ENCODE data around the gene SLC26A2. TPM values are rescaled to one million over a fixed set of nuclear protein-coding genes. Genes with fewer than 3 reads are reported as not detected.
A peak's percentile ranks its signal among the peaks of the same experiment; 100 is the strongest.

The SLC26A2 gene
- total and polyA plus RNA-seq, 5 donors from 2014 or later: 2.7 to 6.7 (median 3.7) TPM

- Mint-ChIP-seq H3K4me3 (peak overlapping the region; percentile 89 to 96 (median 96)), H3K4me1 (peaks cover 21 to 53% (median 41%) of the 10 kb centered on the region in 4 donors)
- peak in 2 of 3 donors; percentile 19 to 58 for DNase-seq
These were observed 40.6 kb downstream of the SLC26A2 start for GRCh38 chr5:150000990-150001659.

DNA sequence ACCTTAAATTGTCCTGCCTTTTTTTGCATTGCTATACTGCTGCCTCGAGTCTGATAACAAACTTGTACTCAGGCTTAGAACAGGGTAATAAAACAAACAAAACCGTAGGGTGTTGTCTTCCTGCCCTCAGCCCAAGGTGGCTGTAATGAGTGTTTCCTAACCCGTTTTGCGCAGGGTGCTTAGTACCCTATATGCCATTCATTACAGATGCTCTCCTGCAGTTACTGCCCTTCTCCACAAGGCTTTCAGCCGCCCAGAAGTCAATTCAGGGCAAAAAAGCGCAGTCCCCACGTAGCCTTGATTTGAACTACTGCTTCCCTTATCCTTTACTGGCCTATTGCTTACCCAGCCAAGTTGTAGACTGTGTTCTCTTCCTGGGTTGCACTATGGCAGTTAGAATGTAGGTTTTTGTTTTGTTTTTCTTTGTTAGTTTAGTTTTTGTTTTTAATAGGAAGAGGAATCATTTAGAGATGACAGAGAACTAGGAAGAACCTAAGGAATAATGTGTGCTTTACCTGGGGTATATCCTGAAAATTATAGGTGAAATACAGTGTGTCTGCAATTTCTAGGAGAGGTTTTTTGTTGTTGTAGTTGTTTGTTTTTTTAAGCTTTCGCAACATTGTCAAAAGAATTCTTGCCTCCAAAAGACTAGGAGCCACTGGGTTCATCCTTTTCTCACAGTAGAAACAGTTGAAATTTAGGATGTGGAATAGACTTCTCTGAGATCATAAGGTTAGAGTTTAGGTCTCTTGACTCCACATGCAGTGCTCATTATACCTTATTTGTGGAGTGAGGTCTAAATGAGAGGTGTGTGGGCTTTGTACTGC, 41.3 kb downstream of the SLC26A2 start:
- Histone ChIP-seq H3K27me3 (ENCODE audit: control insufficient read depth, insufficient read depth, low read length) (no peaks in the 10 kb centered on the region), H3K9me3 (ENCODE audit: control insufficient read depth in 2 of 2, low read length in 2 of 2) (no peaks in the 10 kb centered on the region), H3K27ac (ENCODE audit: insufficient read depth, low read length, poor library complexity, severe bottlenecking) (peak overlapping the region; percentile 85), H3K4me1 (ENCODE audit: control insufficient read depth, insufficient read depth, low read length, poor library complexity, severe bottlenecking) (peaks cover 29% of the 10 kb centered on the region), H3K36me3 (ENCODE audit: control insufficient read depth, insufficient read depth, low read length) (peaks cover 24% of the 10 kb centered on the region), H3K4me3 (ENCODE audit: low read depth, low read length) (peak overlapping the region; percentile 97)
- peaks cover 4% of the 10 kb centered on the region for H3K27me3 Mint-ChIP-seq
- H3K9me3 Mint-ChIP-seq: no peaks in the 10 kb centered on the region
- peak; percentile 76 to 77 for ATAC-seq (ENCODE audit: low read depth in 2 of 2)
- peaks cover 17% of the 10 kb centered on the region for H3K36me3 Mint-ChIP-seq
- H3K27ac Mint-ChIP-seq: peak overlapping the region; percentile 21 to 94 (median 90)
- peak overlapping the region; percentile 89 to 96 (median 96) for H3K4me3 Mint-ChIP-seq
- peaks cover 23 to 55% (median 45%) of the 10 kb centered on the region in 4 donors for H3K4me1 Mint-ChIP-seq
- DNase-seq: peak; percentile 48 to 92 (median 70)

More at GRCh38 chr5:150000990-150001659, 40.6 kb downstream of the SLC26A2 start:
- Mint-ChIP-seq H3K9me3 (no peaks in the 10 kb centered on the region), H3K36me3 (peaks cover 19% of the 10 kb centered on the region), H3K27ac (peak overlapping the region; percentile 21 to 94 (median 90)), H3K27me3 (peaks cover 4% of the 10 kb centered on the region)
- no peaks in the 10 kb centered on the region for H3K27me3 ChIP-seq (ENCODE audit: control insufficient read depth, insufficient read depth, low read length)
- peak overlapping the region; percentile 85 for H3K27ac ChIP-seq (ENCODE audit: insufficient read depth, low read length, poor library complexity, severe bottlenecking)
- peaks cover 29% of the 10 kb centered on the region for H3K4me1 ChIP-seq (ENCODE audit: control insufficient read depth, insufficient read depth, low read length, poor library complexity, severe bottlenecking)
- peak overlapping the region; percentile 97 for H3K4me3 ChIP-seq (ENCODE audit: low read depth, low read length)
- H3K9me3 ChIP-seq (ENCODE audit: control insufficient read depth in 2 of 2, low read length in 2 of 2): no peaks in the 10 kb centered on the region
- no peak for ATAC-seq (ENCODE audit: low read depth in 2 of 2)
- peaks cover 17% of the 10 kb centered on the region for H3K36me3 ChIP-seq (ENCODE audit: control insufficient read depth, insufficient read depth, low read length)

GRCh38 chr5:150006318-150006717, 45.8 kb downstream of the SLC26A2 start:
- H3K4me3 Mint-ChIP-seq: no peak overlapping the region
- no peaks in the 10 kb centered on the region for H3K9me3 Mint-ChIP-seq
- H3K27ac Mint-ChIP-seq: no peak overlapping the region
- H3K36me3 Mint-ChIP-seq: peaks cover 45% of the 10 kb centered on the region
- ATAC-seq (ENCODE audit: low read depth in 2 of 2) (no peak), DNase-seq (no peak)
- Histone ChIP-seq H3K27me3 (ENCODE audit: control insufficient read depth, insufficient read depth, low read length) (no peaks in the 10 kb centered on the region), H3K9me3 (ENCODE audit: control insufficient read depth in 2 of 2, low read length in 2 of 2) (no peaks in the 10 kb centered on the region), H3K4me1 (ENCODE audit: control insufficient read depth, insufficient read depth, low read length, poor library complexity, severe bottlenecking) (peaks cover 25% of the 10 kb centered on the region), H3K27ac (ENCODE audit: insufficient read depth, low read length, poor library complexity, severe bottlenecking) (no peak overlapping the region), H3K36me3 (ENCODE audit: control insufficient read depth, insufficient read depth, low read length) (peaks cover 67% of the 10 kb centered on the region), H3K4me3 (ENCODE audit: low read depth, low read length) (no peak overlapping the region)
- H3K4me1 Mint-ChIP-seq: peaks cover 19 to 56% (median 46%) of the 10 kb centered on the region in 4 donors
- H3K27me3 Mint-ChIP-seq: peaks cover 4% of the 10 kb centered on the region

- Histone ChIP-seq H3K27ac (ENCODE audit: insufficient read depth, low read length, poor library complexity, severe bottlenecking) (no peak overlapping the region), H3K4me1 (ENCODE audit: control insufficient read depth, insufficient read depth, low read length, poor library complexity, severe bottlenecking) (peaks cover 18% of the 10 kb centered on the region), H3K36me3 (ENCODE audit: control insufficient read depth, insufficient read depth, low read length) (peaks cover 71% of the 10 kb centered on the region), H3K27me3 (ENCODE audit: control insufficient read depth, insufficient read depth, low read length) (no peaks in the 10 kb centered on the region), H3K9me3 (ENCODE audit: control insufficient read depth in 2 of 2, low read length in 2 of 2) (no peaks in the 10 kb centered on the region), H3K4me3 (ENCODE audit: low read depth, low read length) (no peak overlapping the region)
- no peaks in the 10 kb centered on the region for H3K9me3 Mint-ChIP-seq
- H3K4me3 Mint-ChIP-seq: peak overlapping the region in 1 of 4 donors; percentile 8
- DNase-seq (no peak), ATAC-seq (ENCODE audit: low read depth in 2 of 2) (no peak)
- no peaks in the 10 kb centered on the region for H3K27me3 Mint-ChIP-seq
- no peak overlapping the region for H3K27ac Mint-ChIP-seq
- H3K4me1 Mint-ChIP-seq: peaks cover 14 to 50% (median 42%) of the 10 kb centered on the region in 4 donors
- H3K36me3 Mint-ChIP-seq: peaks cover 50% of the 10 kb centered on the region
These were observed 46.5 kb downstream of the SLC26A2 start for GRCh38 chr5:150007050-150007449.

- Histone ChIP-seq H3K27me3 (ENCODE audit: control insufficient read depth, insufficient read depth, low read length) (no peaks in the 10 kb centered on the region), H3K9me3 (ENCODE audit: control insufficient read depth in 2 of 2, low read length in 2 of 2) (peaks cover 0 to 1% of the 10 kb centered on the region in 2 experiments), H3K4me1 (ENCODE audit: control insufficient read depth, insufficient read depth, low read length, poor library complexity, severe bottlenecking) (peaks cover 5% of the 10 kb centered on the region), H3K27ac (ENCODE audit: insufficient read depth, low read length, poor library complexity, severe bottlenecking) (no peak overlapping the region), H3K4me3 (ENCODE audit: low read depth, low read length) (no peak overlapping the region), H3K36me3 (ENCODE audit: control insufficient read depth, insufficient read depth, low read length) (peaks cover 92% of the 10 kb centered on the region)
- Mint-ChIP-seq H3K36me3 (peaks cover 62% of the 10 kb centered on the region), H3K27me3 (no peaks in the 10 kb centered on the region), H3K27ac (peak overlapping the region in 1 of 3 donors; percentile 25), H3K9me3 (no peaks in the 10 kb centered on the region), H3K4me3 (no peak overlapping the region), H3K4me1 (peaks cover 25 to 33% (median 26%) of the 10 kb centered on the region in 4 donors)
- DNase-seq (no peak), ATAC-seq (ENCODE audit: low read depth in 2 of 2) (no peak)
These were observed 49.3 kb downstream of the SLC26A2 start for GRCh38 chr5:150009671-150010387.

GRCh38 chr5:150013931-150014330, 53.4 kb downstream of the SLC26A2 start:
- Mint-ChIP-seq H3K27me3 (no peaks in the 10 kb centered on the region), H3K9me3 (peaks cover 0 to 6% (median 1%) of the 10 kb centered on the region in 7 donors), H3K4me1 (peaks cover 0 to 26% (median 13%) of the 10 kb centered on the region in 4 donors), H3K36me3 (peaks cover 76% of the 10 kb centered on the region), H3K27ac (no peak overlapping the region), H3K4me3 (no peak overlapping the region)
- no peaks in the 10 kb centered on the region for H3K4me1 ChIP-seq (ENCODE audit: control insufficient read depth, insufficient read depth, low read length, poor library complexity, severe bottlenecking)
- no peak overlapping the region for H3K27ac ChIP-seq (ENCODE audit: insufficient read depth, low read length, poor library complexity, severe bottlenecking)
- H3K4me3 ChIP-seq (ENCODE audit: low read depth, low read length): no peak overlapping the region
- no peak for DNase-seq
- H3K9me3 ChIP-seq (ENCODE audit: control insufficient read depth in 2 of 2, low read length in 2 of 2): peaks cover 0 to 16% of the 10 kb centered on the region in 2 experiments
- H3K36me3 ChIP-seq (ENCODE audit: control insufficient read depth, insufficient read depth, low read length): peaks cover 95% of the 10 kb centered on the region
- ATAC-seq (ENCODE audit: low read depth in 2 of 2): no peak
- no peaks in the 10 kb centered on the region for H3K27me3 ChIP-seq (ENCODE audit: control insufficient read depth, insufficient read depth, low read length)

DNA sequence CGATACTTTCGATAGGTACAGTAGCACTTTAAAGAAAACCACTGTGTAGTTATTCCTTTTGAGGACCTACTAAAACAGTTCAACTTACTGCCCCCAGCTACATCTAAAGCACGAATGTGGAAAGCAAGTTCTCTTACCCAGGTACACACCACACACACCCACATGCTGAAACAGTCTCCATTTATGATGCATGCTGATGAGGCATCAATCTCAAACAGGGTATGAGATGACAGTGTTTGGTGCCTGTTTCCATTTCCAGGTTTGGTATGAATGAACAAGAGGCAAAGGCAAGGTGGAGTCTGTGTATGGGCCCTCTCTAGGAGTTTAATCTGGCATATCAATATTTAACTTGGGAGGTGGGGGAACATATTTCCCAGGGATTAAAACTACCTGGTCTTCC, 53.9 kb downstream of the SLC26A2 start:
- Mint-ChIP-seq H3K4me1 (peaks cover 0 to 31% (median 13%) of the 10 kb centered on the region in 4 donors), H3K9me3 (peaks cover 0 to 6% (median 1%) of the 10 kb centered on the region in 7 donors)

More for the DNA sequence above, 53.9 kb downstream of the SLC26A2 start:
- Histone ChIP-seq H3K36me3 (ENCODE audit: control insufficient read depth, insufficient read depth, low read length) (peaks cover 97% of the 10 kb centered on the region), H3K9me3 (ENCODE audit: control insufficient read depth in 2 of 2, low read length in 2 of 2) (peaks cover 0 to 16% of the 10 kb centered on the region in 2 experiments), H3K4me1 (ENCODE audit: control insufficient read depth, insufficient read depth, low read length, poor library complexity, severe bottlenecking) (no peaks in the 10 kb centered on the region), H3K4me3 (ENCODE audit: low read depth, low read length) (no peak overlapping the region), H3K27ac (ENCODE audit: insufficient read depth, low read length, poor library complexity, severe bottlenecking) (no peak overlapping the region), H3K27me3 (ENCODE audit: control insufficient read depth, insufficient read depth, low read length) (no peaks in the 10 kb centered on the region)
- no peaks in the 10 kb centered on the region for H3K27me3 Mint-ChIP-seq
- H3K4me3 Mint-ChIP-seq: no peak overlapping the region
- ATAC-seq (ENCODE audit: low read depth in 2 of 2) (no peak), DNase-seq (no peak)
- H3K36me3 Mint-ChIP-seq: peaks cover 81% of the 10 kb centered on the region
- no peak overlapping the region for H3K27ac Mint-ChIP-seq

All from CD4-positive, CD25-positive, alpha-beta regulatory T cell (primary cell).